A172 (cell line): Measurements from ENCODE around the gene SPRYD7. TPM values are rescaled to one million over a fixed set of nuclear protein-coding genes. Genes with fewer than 3 reads are reported as not detected.
A peak's percentile ranks its signal among the peaks of the same experiment; 100 is the strongest.
"Not testable (repeated sequence)": the region's sequence is repeated elsewhere in the genome, so short reads cannot be mapped to it uniquely, and the experiment has no call there.

Experiments used
- DNase-seq: peaks from one replicate; pipeline ENCODE4 v3.0.0-alpha.2; 2015; ENCODE audit warnings: low spot score
- total RNA-seq: library from RNA; depleted of rRNA; stranded (reverse); fragments of >200 nt; shearing (Covaris generic); gene quantifications from 2 replicates; pipeline ENCODE4 v1.2.3, GENCODE V29; 2014; rRNA removed

Gene SPRYD7, protein sequence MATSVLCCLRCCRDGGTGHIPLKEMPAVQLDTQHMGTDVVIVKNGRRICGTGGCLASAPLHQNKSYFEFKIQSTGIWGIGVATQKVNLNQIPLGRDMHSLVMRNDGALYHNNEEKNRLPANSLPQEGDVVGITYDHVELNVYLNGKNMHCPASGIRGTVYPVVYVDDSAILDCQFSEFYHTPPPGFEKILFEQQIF
- total RNA-seq = 15.4 and 19.2 TPM in 2 replicates

DNA sequence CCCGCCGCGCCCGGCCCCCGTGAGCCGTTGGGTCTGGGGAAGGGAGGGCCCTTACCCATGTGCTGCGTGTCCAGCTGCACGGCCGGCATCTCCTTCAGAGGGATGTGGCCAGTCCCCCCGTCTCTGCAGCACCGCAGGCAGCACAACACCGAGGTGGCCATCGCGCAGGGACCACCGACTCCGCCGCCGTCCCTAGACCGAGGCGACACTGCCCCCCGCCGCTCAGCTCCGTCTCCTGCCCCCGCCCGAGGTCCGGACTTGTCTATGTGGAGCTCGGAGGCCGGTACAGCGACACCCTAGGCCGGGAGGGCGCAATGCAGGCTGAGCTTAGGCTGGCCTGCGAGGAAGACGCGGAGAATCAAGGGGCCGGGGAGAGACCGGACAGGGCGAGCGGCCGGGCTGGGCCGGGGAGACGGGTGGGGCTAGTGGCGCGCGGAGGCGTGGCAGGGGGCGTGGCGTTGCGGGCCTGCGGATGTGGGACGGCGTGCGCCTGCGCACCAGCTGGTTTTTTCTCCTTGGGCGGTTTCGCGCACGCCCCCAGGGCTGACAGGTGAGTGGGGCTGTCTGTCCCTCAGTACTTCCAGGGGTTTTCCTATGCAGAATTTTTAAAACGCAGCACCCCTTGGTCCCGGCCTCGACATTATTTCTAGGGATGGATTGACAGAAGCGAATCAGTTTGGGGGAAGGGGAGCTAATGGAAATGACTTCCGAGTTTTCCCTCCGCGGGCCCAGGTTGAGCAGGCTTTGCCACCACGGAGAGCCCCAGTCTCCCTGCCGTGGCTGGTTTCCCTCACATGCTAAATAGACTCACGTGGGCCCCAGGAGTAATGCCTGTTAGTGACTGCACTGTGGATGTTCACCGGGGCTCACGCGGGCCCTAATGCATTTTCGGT is at the start of gene SPRYD7:
TSS of gene SPRYD7 (minus strand) at position 266 of the 893 bp plus-strand sequence. CDS start at position 161, 105 bp downstream.
- peak; percentile 91 for DNase-seq

DNA sequence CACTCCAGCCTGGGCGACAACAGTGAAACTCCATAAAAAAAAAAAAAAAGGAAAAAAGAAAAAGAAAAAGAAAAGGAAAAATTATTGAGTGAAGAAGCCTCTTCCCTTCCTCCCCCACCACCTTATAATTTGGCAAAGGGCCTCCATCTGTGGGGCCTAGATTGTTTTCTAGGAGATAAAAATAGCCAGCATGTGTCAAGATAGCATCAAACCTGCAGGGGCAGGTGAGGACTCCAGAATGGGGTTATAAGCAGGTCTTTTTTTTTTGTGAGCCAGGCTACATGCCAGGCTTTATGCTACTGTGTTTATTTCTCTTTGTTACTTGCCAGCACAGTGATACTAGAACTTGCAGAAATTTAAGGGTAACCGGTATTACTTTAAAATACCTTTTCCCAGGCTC is 49.0 kb upstream of the SPRYD7 start:
- DNase-seq = no peak

- no peak for DNase-seq
Observed at GRCh38 chr13:49980266-49980665, 44.1 kb upstream of the SPRYD7 start.

DNA sequence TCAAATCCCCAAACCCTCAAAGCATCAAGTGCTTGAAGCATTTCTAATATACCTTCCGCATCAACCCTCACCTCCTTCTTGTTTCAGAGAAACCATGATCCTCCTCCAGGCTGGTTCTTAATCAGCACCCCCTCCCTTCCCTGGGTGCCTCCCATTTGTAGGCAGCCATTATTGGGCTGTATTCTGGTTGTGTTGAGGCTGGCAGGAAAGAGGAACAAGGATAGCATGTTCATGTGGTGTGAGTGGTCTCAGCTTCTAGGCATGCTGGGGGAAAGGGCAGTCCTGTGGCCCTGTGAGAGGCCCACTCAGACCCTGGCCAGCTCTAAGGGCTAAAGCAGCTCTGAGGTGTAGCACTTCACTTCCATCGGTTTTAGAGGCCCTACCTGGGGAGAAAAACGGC is 41.9 kb upstream of the SPRYD7 start:
- DNase-seq = no peak

- peak; percentile 67 for DNase-seq
Observed at GRCh38 chr13:49976314-49977258, 40.4 kb upstream of the SPRYD7 start.

DNA sequence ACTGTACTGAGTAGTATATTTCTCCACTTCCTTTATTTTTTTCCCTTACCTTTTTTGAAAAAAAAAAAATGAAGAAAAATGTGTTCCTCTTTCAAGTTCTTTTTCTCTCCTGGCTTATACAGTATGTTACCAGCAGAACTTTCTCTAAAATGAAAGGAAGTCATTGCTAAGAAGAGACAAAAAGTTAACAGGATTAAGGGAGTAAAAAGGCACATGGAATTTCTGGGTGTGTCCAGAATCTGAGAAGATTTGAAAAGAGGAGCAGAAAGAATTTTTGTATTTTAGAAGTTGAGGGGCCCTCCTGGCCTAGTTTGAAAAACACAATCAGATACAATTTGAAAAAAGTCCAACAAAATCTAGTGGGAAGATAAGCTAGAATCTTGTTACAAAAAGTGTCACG is 39.7 kb upstream of the SPRYD7 start:
- DNase-seq = no peak

GRCh38 chr13:49972709-49973108 is 36.6 kb upstream of the SPRYD7 start:
- DNase-seq = no peak

DNA sequence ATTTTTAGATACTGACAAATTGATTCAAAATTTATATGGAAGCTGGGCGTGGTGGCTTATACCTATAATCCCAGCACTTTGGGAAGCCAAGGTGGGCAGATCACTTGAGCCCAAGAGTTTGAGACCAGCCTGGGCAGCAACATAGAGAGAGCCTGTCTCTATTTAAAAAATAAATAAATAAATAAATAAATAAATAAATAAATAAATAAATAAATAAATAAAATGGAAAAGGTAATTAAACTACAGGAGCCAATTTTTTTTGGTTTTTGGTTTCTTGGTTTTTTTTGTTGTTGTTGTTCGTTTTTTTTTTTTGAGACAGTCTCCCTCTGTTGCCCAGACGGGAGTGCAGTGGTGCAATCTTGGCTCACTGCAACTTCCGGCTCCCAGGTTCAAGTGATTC is 31.3 kb upstream of the SPRYD7 start:
- no peak for DNase-seq

GRCh38 chr13:49958321-49958720 is 22.2 kb upstream of the SPRYD7 start:
- DNase-seq = no peak

GRCh38 chr13:49956131-49956530 is 20.0 kb upstream of the SPRYD7 start:
- no peak for DNase-seq

- no peak for DNase-seq
Observed at GRCh38 chr13:49954674-49955455, 18.7 kb upstream of the SPRYD7 start.

DNA sequence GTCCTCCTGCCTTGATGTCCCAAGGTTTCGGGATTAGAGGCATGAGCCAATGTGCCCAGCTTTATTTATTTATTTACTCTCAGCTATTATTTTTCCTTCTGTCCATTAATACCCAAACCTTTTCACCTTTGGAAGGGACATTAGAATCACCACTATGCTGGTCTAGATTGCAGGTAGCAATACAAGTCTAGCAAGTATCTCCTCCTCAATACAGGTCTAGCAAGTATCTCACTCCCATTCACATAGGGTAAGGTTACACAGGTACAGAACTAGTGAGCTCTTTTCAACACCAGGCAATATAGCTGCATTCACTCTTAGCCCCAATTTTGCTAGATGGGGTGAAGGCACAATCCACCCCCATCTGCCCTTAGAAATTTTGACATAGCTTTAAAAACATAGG is 17.4 kb upstream of the SPRYD7 start:
- no peak for DNase-seq

GRCh38 chr13:49951754-49952535 is 15.8 kb upstream of the SPRYD7 start:
- no peak for DNase-seq

- not testable (repeated sequence) for DNase-seq
Observed at GRCh38 chr13:49948777-49949270, 12.7 kb upstream of the SPRYD7 start.

GRCh38 chr13:49939321-49939720 is 3.2 kb upstream of the SPRYD7 start:
- DNase-seq = no peak

DNA sequence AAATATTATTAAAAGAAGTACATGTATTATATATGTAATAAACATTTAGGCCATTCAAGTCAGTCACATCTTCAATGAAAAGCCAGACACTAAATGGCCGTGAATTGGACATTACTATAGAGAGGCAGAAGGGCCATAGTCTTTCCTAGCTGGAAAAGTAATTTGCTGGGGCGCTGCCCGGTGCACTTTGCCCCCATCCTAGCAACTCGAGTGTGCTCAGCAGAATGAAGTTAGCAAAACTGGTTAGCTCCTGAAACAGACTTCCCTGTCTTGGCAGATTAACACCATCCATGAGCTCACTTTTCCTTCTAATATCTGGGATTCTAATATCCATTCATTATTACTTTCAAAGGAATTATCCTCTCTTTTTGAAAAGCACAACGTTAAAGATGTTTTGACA is 2.8 kb upstream of the SPRYD7 start:
- DNase-seq = no peak

GRCh38 chr13:49938314-49938713 is 2.2 kb upstream of the SPRYD7 start:
- DNase-seq = no peak

DNA sequence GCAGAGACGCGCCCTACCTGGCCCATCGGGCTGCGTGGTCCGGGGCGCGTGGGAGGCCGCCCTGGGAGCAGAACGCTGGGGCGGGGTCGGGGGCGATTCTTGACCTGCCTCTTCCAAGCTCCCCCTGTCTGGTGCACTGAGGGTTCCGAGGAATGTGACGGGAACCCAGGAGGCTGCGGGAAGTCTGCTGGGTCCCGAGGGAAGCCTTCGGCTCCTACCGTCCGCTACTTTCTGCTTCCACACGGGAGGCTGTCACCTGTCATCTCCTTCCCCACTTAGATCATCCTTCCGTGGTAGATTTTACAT is 781 bp upstream of the SPRYD7 start:
- DNase-seq = no peak

DNA sequence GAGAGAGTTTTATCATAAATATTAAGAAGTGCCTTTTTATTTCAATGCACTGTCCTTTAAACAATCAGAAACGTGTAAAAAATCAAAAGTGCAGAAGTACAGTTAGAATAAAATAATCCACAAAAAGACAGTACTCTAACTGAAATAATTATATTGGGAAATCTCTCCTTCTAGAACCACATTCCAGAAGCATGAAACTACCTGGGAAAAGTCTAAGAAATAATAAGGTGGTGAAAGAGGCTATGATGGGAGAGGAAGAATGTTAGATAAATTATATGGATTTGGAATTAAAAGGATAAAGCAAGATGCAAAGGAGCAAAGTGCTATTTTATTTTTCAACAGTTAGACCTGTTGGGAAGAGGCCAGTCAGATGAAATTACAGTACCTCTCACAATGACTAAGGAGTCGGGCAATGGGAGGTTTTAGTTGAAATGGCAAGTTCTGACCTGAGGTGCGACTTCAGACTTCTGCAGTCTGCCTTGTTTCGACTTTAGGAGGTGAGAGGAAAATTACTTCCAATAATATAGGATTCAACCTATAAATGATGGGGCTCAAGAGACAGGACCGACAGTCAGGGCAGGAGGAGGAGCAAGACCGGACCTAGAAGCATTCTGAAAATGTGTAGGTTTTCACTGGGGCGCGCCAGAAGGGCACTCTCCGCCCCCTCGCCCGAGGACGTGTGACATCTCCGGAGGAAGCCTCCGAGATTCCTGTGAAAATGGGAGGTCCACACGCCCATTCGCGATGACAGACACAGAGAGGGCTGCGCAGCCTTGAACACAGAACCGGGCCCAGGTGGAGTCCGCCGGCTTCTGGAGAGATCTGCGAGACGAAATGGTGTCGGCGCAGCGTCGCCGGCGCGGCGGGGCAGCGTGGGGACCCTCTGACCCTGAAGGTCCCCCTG is 717 bp downstream of the SPRYD7 start:
- peak; percentile 59 for DNase-seq
